Suprapubic skin (tissue), 4 donors: ENCODE results near the gene WDR62.

ENCODE experiments used
- EP300 ChIP-seq: sonication (generic); formaldehyde crosslinking; IDR thresholded peaks from one replicate; pipeline ENCODE4 v1.6.1; 2017; ENCODE audit warnings: antibody characterized with exemption
- POLR2A ChIP-seq, 2 donors: fragments of 450-650 bp; IDR thresholded peaks; one replicate each; pipeline ENCODE4 v1.6.1; 2017; ENCODE audit warnings: antibody characterized with exemption in 2 of 2, mild to moderate bottlenecking in 2 of 2, moderate library complexity in 2 of 2
- POLR2AphosphoS5 ChIP-seq, 3 donors: sonication (generic); formaldehyde crosslinking; IDR thresholded peaks; one replicate each; pipeline ENCODE4 v1.6.1; 2017; ENCODE audit warnings: antibody characterized with exemption in 3 of 3
- TF ChIP-seq, protein P1 (sequence below), 2 donors: fragments of 200-600 bp in 1 of 2; fragments of 450-650 bp in 1 of 2; sonication (generic) in 1 of 2; IDR thresholded peaks; one replicate each; pipeline ENCODE4 v1.5.1; 2016 to 2019; ENCODE audit warnings: antibody characterized with exemption in 2 of 2, mild to moderate bottlenecking in 1 of 2, moderate library complexity in 1 of 2

DNA sequence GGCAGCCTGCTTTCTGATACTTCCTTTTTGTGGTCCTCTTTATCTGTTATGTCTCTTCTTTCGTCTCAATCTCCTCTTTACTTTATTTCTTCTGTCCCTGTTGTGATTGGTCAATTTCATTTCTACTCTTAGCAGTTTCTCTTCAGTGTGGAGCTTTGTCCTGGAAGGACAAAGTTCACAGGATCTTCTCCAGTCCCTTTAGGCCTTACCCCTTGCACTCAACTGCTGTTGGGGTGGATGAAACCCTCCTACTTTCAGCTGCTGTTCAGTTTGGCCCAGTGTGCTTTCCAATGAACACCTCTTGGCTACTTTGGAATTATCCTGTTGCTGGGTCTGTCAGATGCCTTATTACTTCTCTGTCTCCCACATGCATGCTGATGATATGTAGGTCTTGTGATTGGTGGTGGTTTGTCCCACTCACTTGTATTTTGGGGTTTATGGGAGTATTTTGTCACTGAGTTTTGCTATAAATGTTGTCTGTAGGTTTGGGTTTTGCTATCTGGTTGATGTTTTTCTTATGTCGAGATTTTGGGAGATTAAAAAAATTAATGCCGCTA, 24.8 kb downstream of the WDR62 start:
- no peak for TF ChIP-seq EP300
- TF ChIP-seq, protein P1, sequence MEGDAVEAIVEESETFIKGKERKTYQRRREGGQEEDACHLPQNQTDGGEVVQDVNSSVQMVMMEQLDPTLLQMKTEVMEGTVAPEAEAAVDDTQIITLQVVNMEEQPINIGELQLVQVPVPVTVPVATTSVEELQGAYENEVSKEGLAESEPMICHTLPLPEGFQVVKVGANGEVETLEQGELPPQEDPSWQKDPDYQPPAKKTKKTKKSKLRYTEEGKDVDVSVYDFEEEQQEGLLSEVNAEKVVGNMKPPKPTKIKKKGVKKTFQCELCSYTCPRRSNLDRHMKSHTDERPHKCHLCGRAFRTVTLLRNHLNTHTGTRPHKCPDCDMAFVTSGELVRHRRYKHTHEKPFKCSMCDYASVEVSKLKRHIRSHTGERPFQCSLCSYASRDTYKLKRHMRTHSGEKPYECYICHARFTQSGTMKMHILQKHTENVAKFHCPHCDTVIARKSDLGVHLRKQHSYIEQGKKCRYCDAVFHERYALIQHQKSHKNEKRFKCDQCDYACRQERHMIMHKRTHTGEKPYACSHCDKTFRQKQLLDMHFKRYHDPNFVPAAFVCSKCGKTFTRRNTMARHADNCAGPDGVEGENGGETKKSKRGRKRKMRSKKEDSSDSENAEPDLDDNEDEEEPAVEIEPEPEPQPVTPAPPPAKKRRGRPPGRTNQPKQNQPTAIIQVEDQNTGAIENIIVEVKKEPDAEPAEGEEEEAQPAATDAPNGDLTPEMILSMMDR (IDR thresholded peaks at IDR 0.05) = no peak
- no peak for TF ChIP-seq POLR2AphosphoS5 (IDR thresholded peaks at IDR 0.05)
- TF ChIP-seq POLR2A (IDR thresholded peaks at IDR 0.05) = no peak
